ENCODE measurements around the gene ACOT11.

The ACOT11 gene

DNA sequence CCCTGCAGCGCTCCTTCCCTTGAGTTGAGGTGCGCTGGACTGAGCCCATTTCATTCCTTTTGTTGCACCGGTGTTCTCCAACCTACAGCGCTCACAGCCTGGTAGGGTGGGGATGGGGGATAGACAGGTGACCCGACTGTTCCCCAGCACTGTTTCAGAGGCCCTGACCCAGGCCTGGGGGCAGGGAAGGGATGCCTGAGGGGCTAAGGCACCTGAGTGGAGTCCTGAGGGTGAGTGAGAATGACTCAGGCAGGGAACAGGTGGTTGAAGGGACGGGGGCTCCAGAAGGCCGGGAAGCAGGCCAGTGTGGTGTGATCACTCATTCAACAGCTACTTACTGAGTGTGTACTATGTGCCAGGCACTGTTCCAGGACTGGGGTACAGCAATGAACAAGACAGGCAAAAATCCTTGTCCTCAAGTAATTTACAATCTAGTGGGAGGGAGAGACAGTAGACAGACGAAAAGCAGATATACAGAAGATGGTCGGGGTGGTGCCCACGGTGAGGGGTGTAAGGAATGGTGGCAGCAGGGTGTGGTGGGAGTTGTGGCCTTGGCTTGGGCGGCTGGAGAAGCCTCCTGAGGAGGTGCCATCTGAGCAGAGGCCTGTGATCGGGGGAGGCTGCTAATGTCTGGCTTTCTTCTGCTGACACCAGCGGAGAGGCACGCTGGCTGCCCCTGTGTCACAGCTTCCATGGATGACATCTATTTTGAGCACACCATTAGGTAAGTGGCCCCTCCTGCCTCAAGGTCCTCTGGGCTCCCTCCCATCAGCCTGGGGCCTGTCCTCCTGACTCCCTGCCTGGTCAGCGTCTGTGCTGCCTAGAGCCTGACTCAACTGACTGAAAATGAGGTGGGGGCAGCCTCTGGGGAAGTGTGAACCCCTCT, 37.4 kb downstream of the ACOT11 start:
- no peak for DNase-seq (ENCODE audit: low read depth)

DNA sequence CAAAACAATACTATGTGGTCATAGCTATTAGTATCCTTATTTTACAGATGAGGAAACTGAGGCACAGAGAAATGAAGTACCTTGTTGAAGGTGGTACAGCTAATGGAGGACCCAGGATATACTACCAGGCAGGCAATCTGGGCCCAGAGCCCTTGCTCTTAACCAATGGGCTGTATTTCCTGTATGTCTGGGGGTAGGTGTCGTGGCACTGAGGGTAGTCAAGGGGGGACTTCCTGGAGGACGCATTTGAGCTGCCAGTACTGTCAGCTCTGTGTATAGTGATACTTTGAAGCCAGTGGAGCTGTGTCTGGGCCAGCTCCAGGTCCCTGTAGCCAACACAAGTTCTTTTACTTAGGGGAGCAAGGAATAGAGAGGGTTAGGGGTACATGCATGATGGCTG, 40.3 kb downstream of the ACOT11 start:
- no peak for DNase-seq (ENCODE audit: low read depth)

- no peak for DNase-seq (ENCODE audit: low read depth)
Observed at GRCh38 chr1:54591127-54591756, 43.2 kb downstream of the ACOT11 start.

DNA sequence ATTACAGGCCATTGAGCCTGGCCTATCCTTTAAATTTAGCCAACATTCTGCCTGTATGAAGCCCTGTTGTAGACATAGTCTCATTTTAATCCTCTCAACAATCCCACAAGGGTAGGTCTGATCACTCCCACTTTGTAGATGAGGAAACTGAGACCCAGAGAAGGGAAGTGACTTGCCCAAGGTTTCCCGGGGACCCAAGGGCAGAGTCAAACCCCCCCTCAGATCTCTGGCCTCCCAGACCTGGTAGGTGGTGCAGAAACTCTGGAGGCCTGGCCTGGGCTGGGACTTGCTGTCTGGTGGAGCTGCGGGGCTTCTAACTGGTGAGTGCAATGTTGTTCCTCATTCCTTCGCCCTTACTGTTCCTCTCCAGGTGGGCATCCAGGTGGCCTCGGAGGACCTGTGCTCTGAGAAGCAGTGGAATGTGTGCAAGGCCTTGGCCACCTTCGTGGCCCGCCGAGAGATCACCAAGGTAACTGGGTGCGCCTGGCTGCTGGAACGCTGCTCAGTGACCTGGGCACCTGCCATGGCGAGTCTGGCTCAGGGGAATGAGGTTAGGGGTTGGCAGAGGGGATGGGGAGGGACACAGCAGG, 45.6 kb downstream of the ACOT11 start:
- no peak for DNase-seq (ENCODE audit: low read depth)

- no peak for DNase-seq (ENCODE audit: low read depth)
Observed at GRCh38 chr1:54594463-54594862, 46.4 kb downstream of the ACOT11 start.

DNA sequence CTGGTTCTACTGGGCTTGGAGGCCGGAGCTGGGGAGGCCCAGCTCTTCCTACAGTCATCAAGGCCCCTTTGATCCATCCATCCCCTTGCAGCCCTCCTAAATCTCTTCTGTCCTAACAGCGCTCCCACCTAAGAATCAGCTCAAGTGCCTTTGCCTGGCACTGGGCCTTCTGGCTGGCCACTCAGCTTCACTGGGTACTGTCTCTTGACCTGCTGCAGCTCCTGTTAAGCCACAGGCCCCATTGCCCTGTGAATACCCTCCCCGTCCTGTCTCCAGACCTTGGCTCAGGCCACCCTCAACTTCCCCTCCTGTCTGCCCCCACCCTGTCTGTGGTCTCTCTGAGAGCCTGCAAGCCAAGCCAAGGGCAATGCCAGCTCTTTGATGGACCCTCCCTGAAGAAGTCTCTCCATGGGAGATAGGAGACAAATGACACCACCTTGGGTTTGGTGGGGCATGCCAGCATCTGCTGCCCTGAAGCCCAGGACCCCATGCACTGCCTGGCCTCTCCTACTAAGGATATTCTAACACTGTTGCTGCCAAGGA, 48.0 kb downstream of the ACOT11 start:
- DNase-seq (ENCODE audit: low read depth), result no peak

- no peak for DNase-seq (ENCODE audit: low read depth)
Observed at GRCh38 chr1:54596756-54597155, 48.7 kb downstream of the ACOT11 start.

GRCh38 chr1:54597455-54598030, 49.5 kb downstream of the ACOT11 start:
- no peak for DNase-seq (ENCODE audit: low read depth)

GRCh38 chr1:54599211-54599823, 51.3 kb downstream of the ACOT11 start:
- DNase-seq (ENCODE audit: low read depth), result no peak

DNA sequence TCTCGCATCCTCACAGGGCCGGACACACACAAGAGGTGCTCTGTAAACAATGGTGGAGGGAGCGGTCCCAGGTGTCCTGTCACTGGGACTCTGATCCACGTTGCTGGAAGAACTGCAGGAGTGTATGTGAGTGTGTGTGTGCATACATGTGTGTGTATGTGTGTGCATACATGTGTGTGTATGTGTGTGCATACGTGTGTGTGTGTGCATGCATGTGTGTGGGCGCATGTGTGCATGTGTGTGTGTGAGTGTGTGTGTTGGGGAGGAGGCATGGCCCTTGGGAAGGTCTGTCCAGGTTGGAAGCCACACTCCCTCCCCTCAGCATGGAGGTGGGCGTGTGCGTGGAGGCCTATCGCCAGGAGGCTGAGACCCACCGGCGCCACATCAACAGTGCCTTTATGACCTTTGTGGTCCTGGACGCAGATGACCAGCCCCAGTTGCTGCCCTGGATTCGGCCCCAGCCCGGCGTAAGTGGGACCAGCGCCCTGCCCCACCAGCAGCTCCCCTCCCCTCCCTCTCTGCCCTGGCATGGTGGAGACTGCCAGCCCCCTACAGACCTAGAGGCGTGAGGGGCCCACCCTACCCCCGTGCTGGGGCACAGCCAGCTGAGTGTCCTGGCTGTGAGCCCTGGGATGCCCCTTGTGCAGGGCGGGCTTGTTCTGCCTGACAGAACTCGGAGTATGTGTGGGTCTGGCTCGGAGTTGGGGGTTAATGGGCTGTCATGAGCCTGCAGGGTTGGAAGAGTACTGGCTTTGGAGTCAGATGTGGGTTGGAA, 53.1 kb downstream of the ACOT11 start:
- DNase-seq (ENCODE audit: low read depth), result no peak

- no peak for DNase-seq (ENCODE audit: low read depth)
Observed at GRCh38 chr1:54601730-54602129, 53.7 kb downstream of the ACOT11 start.

- no peak for DNase-seq (ENCODE audit: low read depth)
Observed at GRCh38 chr1:54602554-54602953, 54.5 kb downstream of the ACOT11 start.

GRCh38 chr1:54603241-54603640, 55.2 kb downstream of the ACOT11 start:
- DNase-seq (ENCODE audit: low read depth), result no peak

- no peak for DNase-seq (ENCODE audit: low read depth)
Observed at GRCh38 chr1:54604051-54604450, 56.0 kb downstream of the ACOT11 start.

DNA sequence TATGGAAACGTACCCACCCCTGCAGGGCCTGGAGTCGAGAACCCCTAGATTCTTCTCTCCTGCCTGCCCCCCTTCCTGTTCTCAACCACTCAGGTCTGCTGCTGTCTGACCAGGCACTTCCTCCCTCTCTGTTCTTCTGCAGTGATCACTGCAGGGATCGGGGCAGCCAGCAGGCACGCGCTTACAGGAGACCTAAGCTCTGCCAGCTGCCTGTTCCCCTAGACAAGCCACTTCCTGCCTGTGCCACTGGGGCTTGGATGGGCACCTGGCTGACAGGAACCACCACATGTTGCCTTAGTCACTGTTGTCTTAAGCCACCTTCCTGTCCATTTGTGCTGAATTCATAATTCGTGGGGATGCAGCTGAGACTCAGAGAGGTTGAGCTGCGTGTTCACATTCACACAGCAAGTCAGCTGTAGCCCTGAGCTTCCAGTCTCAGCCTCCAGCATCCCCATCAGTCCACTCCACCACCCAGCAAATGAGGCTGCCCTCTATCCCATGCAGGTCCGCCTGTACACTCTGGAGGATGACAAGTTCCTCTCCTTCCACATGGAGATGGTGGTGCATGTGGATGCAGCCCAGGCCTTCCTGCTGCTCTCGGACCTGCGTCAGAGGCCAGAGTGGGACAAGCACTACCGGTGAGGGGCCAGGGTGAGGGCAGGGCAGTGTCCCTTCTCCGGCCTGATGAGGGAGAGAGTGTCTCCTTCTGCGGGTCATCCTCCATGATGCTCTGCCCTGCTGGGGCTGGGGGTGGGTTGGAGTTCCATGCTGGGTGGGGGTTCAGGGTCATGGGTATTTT, 56.7 kb downstream of the ACOT11 start:
- DNase-seq (ENCODE audit: low read depth), result no peak

- no peak for DNase-seq (ENCODE audit: low read depth)
Observed at GRCh38 chr1:54606096-54606989, 58.3 kb downstream of the ACOT11 start.

DNA sequence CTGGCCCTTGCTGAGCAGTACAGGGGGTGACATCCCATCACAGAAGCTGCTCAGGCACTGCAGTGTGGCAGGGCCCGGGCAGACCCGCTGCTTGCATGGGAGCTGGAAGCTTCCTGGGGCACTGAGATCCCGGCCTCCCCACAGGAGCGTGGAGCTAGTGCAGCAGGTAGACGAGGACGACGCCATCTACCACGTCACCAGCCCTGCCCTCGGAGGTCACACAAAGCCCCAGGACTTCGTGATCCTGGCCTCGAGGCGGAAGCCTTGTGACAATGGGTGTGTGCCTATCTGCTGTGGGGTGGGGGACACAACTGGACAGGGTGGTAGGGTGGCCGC, 58.9 kb downstream of the ACOT11 start:
- no peak for DNase-seq (ENCODE audit: low read depth)

DNA sequence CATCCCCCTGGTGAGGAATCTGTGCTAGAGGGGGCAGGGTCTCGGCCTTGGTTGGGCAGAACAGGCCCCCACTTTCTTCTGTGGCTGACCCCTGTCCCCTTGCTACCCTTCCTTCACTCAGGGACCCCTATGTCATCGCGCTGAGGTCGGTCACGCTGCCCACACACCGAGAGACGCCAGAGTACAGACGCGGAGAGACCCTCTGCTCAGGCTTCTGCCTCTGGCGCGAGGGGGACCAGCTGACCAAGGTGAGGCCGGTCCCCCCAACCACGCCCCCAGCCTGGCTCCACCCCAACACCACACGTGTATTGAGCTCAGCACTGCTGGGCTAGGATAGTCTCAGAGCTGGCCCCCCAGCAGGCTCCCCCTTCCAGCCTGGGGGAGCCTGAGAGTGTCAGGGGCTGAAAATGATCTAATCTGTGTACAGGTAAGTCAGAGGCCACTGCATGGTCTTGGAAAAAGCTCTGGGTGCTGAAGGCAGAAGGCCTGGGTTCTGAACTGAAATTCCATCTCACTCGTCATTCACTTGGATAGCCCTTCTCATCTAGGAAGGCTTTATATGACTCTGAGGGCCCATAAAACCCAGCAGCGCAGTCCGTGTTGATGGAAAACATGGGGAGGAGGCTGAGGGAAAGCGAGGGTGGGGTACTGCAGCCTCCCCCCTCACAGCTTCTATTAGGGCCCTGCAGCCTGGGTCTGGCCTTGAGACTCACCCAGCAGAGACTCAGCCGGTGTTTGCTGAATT, 60.0 kb downstream of the ACOT11 start:
- DNase-seq (ENCODE audit: low read depth), result no peak

Measured in stimulated activated CD8-positive, alpha-beta memory T cell treated with anti-CD3 and anti-CD28 coated beads, Interleukin-15, amount 100 ng/mL, for 1 hour (primary cell).